CD4-positive, CD25-positive, alpha-beta regulatory T cell (primary cell): ENCODE measurements around the gene INAVA. TPM values are rescaled to one million over a fixed set of nuclear protein-coding genes. Genes with fewer than 3 reads are reported as not detected.

Experiments used
- ATAC-seq, 2 donors: fragments of 150-1000 bp; cut with Tn5 transposase; one replicate each; pipeline ENCODE4 v1.10.0; 2021; ENCODE audit warnings: low read depth in 2 of 2, moderate number of reproducible peaks in 2 of 2, moderate library complexity in 1 of 2
- DNase-seq, 3 donors: peaks; one replicate each; pipeline versions ENCODE4 v3.0.0 to v3.0.0-alpha.2; 2012 to 2022; ENCODE audit warnings: mixed read lengths in 1 of 3
- H3K27ac ChIP-seq: one replicate; pipeline ENCODE4 v1.7.0; 2013; ENCODE audit warnings: mild to moderate bottlenecking, low read length; ENCODE audit not compliant: insufficient read depth, poor library complexity, severe bottlenecking
- H3K27me3 ChIP-seq: one replicate; pipeline ENCODE4 v1.7.0; 2013; ENCODE audit warnings: low read length; ENCODE audit not compliant: control insufficient read depth, insufficient read depth
- H3K36me3 ChIP-seq: one replicate; pipeline ENCODE4 v1.7.0; 2013; ENCODE audit warnings: mild to moderate bottlenecking, low read length, moderate library complexity; ENCODE audit not compliant: control insufficient read depth, insufficient read depth
- H3K4me1 ChIP-seq: 2 replicates; pipeline ENCODE4 v1.7.0; 2013; ENCODE audit warnings: mild to moderate bottlenecking, low read length; ENCODE audit not compliant: insufficient read depth, control insufficient read depth, poor library complexity, severe bottlenecking
- H3K4me3 ChIP-seq: one replicate; pipeline ENCODE4 v1.7.0; 2013; ENCODE audit warnings: low read depth, mild to moderate bottlenecking, low read length, moderate library complexity
- H3K9me3 ChIP-seq, 2 experiments: 1 replicate in 1 of 2; 2 replicates in 1 of 2; pipeline ENCODE4 v1.7.0; 2013; ENCODE audit warnings: low read length in 2 of 2, mild to moderate bottlenecking in 1 of 2, moderate library complexity in 1 of 2; ENCODE audit not compliant: control insufficient read depth in 2 of 2
- H3K27ac Mint-ChIP-seq, 3 donors: one replicate each; pipeline ENCODE4 v1.8.0; 2020 to 2022; ENCODE audit warnings: mild to moderate bottlenecking in 3 of 3, mixed read lengths in 3 of 3, moderate library complexity in 2 of 3
- H3K27me3 Mint-ChIP-seq: one replicate; pipeline ENCODE4 v1.8.0; 2022; ENCODE audit warnings: mild to moderate bottlenecking, mixed read lengths
- H3K36me3 Mint-ChIP-seq: one replicate; pipeline ENCODE4 v1.8.0; 2020; ENCODE audit warnings: mixed read lengths
- H3K4me1 Mint-ChIP-seq, 4 donors: one replicate each; pipeline ENCODE4 v1.8.0; 2020 to 2022; ENCODE audit warnings: mixed read lengths in 4 of 4, mild to moderate bottlenecking in 1 of 4
- H3K4me3 Mint-ChIP-seq, 4 donors: one replicate each; pipeline ENCODE4 v1.8.0; 2020 to 2022; ENCODE audit warnings: mild to moderate bottlenecking in 4 of 4, mixed read lengths in 4 of 4, moderate library complexity in 3 of 4
- H3K9me3 Mint-ChIP-seq, 7 donors: one replicate each; pipeline ENCODE4 v1.8.0; 2020 to 2022; ENCODE audit warnings: mixed read lengths in 7 of 7, mild to moderate bottlenecking in 3 of 7, moderate library complexity in 2 of 7
- polyA plus RNA-seq, 4 donors: library from polyadenylated mRNA; unstranded; fragments of 300-500 nt; fragmentation: Illumina TruSeq; gene quantifications; one replicate each; pipeline ENCODE4 v1.2.3, GENCODE V29; 2021
- total RNA-seq: library from RNA; stranded (reverse); gene quantifications from one replicate; pipeline ENCODE4 v1.2.3, GENCODE V29; 2022

Gene INAVA
- total and polyA plus RNA-seq, 5 donors from 2014 or later = 0.30 to 0.57 TPM; not detected in 3

GRCh38 chr1:200895443-200895789, 716 bp downstream of the INAVA start:
- no peak for ATAC-seq
- Histone ChIP-seq H3K36me3 (no peaks in the 10 kb centered on the region), H3K9me3 (no peaks in the 10 kb centered on the region), H3K4me1 (peaks cover 15% of the 10 kb centered on the region), H3K4me3 (no peak overlapping the region), H3K27ac (no peak overlapping the region), H3K27me3 (peaks cover 14% of the 10 kb centered on the region)
- no peak overlapping the region for H3K27ac Mint-ChIP-seq
- DNase-seq = no peak
- H3K4me1 Mint-ChIP-seq = peaks cover 0 to 21% (median 4%) of the 10 kb centered on the region in 4 donors
- no peaks in the 10 kb centered on the region for H3K9me3 Mint-ChIP-seq
- H3K4me3 Mint-ChIP-seq = no peak overlapping the region
- no peaks in the 10 kb centered on the region for H3K36me3 Mint-ChIP-seq
- H3K27me3 Mint-ChIP-seq = peaks cover 65% of the 10 kb centered on the region

- Mint-ChIP-seq H3K36me3 (no peaks in the 10 kb centered on the region), H3K4me3 (no peak overlapping the region), H3K9me3 (no peaks in the 10 kb centered on the region), H3K27me3 (peaks cover 60% of the 10 kb centered on the region), H3K4me1 (peaks cover 0 to 17% (median 0%) of the 10 kb centered on the region in 4 donors), H3K27ac (no peak overlapping the region)
- Histone ChIP-seq H3K4me1 (peaks cover 9% of the 10 kb centered on the region), H3K27ac (no peak overlapping the region), H3K4me3 (no peak overlapping the region), H3K36me3 (no peaks in the 10 kb centered on the region), H3K9me3 (no peaks in the 10 kb centered on the region), H3K27me3 (peaks cover 13% of the 10 kb centered on the region)
- DNase-seq (no peak), ATAC-seq (no peak)
Measured at GRCh38 chr1:200895801-200896530, 1.3 kb downstream of the INAVA start.

GRCh38 chr1:200896531-200897196, 2.0 kb downstream of the INAVA start:
- H3K4me3 Mint-ChIP-seq = no peak overlapping the region
- Histone ChIP-seq H3K4me1 (peaks cover 2% of the 10 kb centered on the region), H3K9me3 (no peaks in the 10 kb centered on the region), H3K27ac (no peak overlapping the region), H3K4me3 (no peak overlapping the region), H3K27me3 (peaks cover 13% of the 10 kb centered on the region), H3K36me3 (no peaks in the 10 kb centered on the region)
- DNase-seq (no peak), ATAC-seq (no peak)
- H3K36me3 Mint-ChIP-seq = no peaks in the 10 kb centered on the region
- H3K27ac Mint-ChIP-seq = no peak overlapping the region
- H3K9me3 Mint-ChIP-seq = no peaks in the 10 kb centered on the region
- peaks cover 0 to 13% (median 0%) of the 10 kb centered on the region in 4 donors for H3K4me1 Mint-ChIP-seq
- peaks cover 58% of the 10 kb centered on the region for H3K27me3 Mint-ChIP-seq

GRCh38 chr1:200897259-200897658, 2.6 kb downstream of the INAVA start:
- no peaks in the 10 kb centered on the region for H3K9me3 ChIP-seq
- H3K27me3 Mint-ChIP-seq = peaks cover 52% of the 10 kb centered on the region
- no peaks in the 10 kb centered on the region for H3K36me3 ChIP-seq
- H3K9me3 Mint-ChIP-seq = no peaks in the 10 kb centered on the region
- DNase-seq (no peak), ATAC-seq (no peak)
- peaks cover 0 to 7% (median 0%) of the 10 kb centered on the region in 4 donors for H3K4me1 Mint-ChIP-seq
- H3K36me3 Mint-ChIP-seq = no peaks in the 10 kb centered on the region
- peaks cover 11% of the 10 kb centered on the region for H3K27me3 ChIP-seq
- H3K4me3 Mint-ChIP-seq = no peak overlapping the region
- H3K4me3 ChIP-seq = no peak overlapping the region
- no peak overlapping the region for H3K27ac ChIP-seq
- peak overlapping the region in 1 of 3 donors; percentile 14 for H3K27ac Mint-ChIP-seq
- H3K4me1 ChIP-seq = no peaks in the 10 kb centered on the region

GRCh38 chr1:200899015-200899386, 4.3 kb downstream of the INAVA start:
- Mint-ChIP-seq H3K27ac (peak overlapping the region in 1 of 3 donors; percentile 36), H3K4me3 (no peak overlapping the region), H3K9me3 (no peaks in the 10 kb centered on the region), H3K36me3 (no peaks in the 10 kb centered on the region), H3K4me1 (no peaks in the 10 kb centered on the region), H3K27me3 (peaks cover 42% of the 10 kb centered on the region)
- DNase-seq = no peak
- H3K36me3 ChIP-seq = no peaks in the 10 kb centered on the region
- no peaks in the 10 kb centered on the region for H3K4me1 ChIP-seq
- no peak for ATAC-seq
- no peak overlapping the region for H3K27ac ChIP-seq
- peaks cover 2% of the 10 kb centered on the region for H3K27me3 ChIP-seq
- H3K9me3 ChIP-seq = no peaks in the 10 kb centered on the region
- H3K4me3 ChIP-seq = no peak overlapping the region

- Mint-ChIP-seq H3K27me3 (peaks cover 38% of the 10 kb centered on the region), H3K9me3 (no peaks in the 10 kb centered on the region), H3K4me1 (peaks cover 0 to 3% (median 0%) of the 10 kb centered on the region in 4 donors), H3K27ac (no peak overlapping the region), H3K36me3 (no peaks in the 10 kb centered on the region), H3K4me3 (no peak overlapping the region)
- H3K4me3 ChIP-seq = no peak overlapping the region
- no peak overlapping the region for H3K27ac ChIP-seq
- no peak for DNase-seq
- H3K4me1 ChIP-seq = no peaks in the 10 kb centered on the region
- no peak for ATAC-seq
- no peaks in the 10 kb centered on the region for H3K36me3 ChIP-seq
- peaks cover 2% of the 10 kb centered on the region for H3K27me3 ChIP-seq
- no peaks in the 10 kb centered on the region for H3K9me3 ChIP-seq
Measured at GRCh38 chr1:200899451-200899915, 4.8 kb downstream of the INAVA start.

GRCh38 chr1:200899954-200900867, 5.5 kb downstream of the INAVA start:
- H3K27ac Mint-ChIP-seq = no peak overlapping the region

More at GRCh38 chr1:200899954-200900867, 5.5 kb downstream of the INAVA start:
- no peaks in the 10 kb centered on the region for H3K9me3 ChIP-seq
- H3K4me1 ChIP-seq = peaks cover 2% of the 10 kb centered on the region
- H3K27ac ChIP-seq = no peak overlapping the region
- H3K36me3 Mint-ChIP-seq = no peaks in the 10 kb centered on the region
- DNase-seq = no peak
- no peak for ATAC-seq
- H3K9me3 Mint-ChIP-seq = no peaks in the 10 kb centered on the region
- H3K27me3 ChIP-seq = peaks cover 2% of the 10 kb centered on the region
- peaks cover 0 to 3% (median under 1%) of the 10 kb centered on the region in 4 donors for H3K4me1 Mint-ChIP-seq
- peaks cover 43% of the 10 kb centered on the region for H3K27me3 Mint-ChIP-seq
- no peak overlapping the region for H3K4me3 ChIP-seq
- H3K4me3 Mint-ChIP-seq = no peak overlapping the region
- no peaks in the 10 kb centered on the region for H3K36me3 ChIP-seq
